K562 (cell line): ENCODE data around the gene DYNC1H1. TPM values are rescaled to one million over a fixed set of nuclear protein-coding genes. Genes with fewer than 3 reads are reported as not detected.

Source experiments
- ATAC-seq: fragments of 200-7000 bp; cut with Tn5 transposase; 3 replicates; pipeline ENCODE4 v1.9.1; 2020; ENCODE audit warnings: moderate library complexity
- BruUV-seq: library from RNA; stranded (reverse); fragments of 400-500 nt; replicated peaks from 2 replicates; lab custom pipeline; 2021; lab: Mats Ljungman, UMichigan
- CTCF ChIA-PET: fragments of 300-600 bp; formaldehyde crosslinking; extraction: SDS; loops from one replicate; lab custom pipeline; 2021; ENCODE audit warnings: low intra/inter-chr PET ratio; lab: Yijun Ruan, JAX
- POLR2A ChIA-PET: fragments of 300-600, 350-650 bp; sonication (Branson Sonifier 250); formaldehyde crosslinking; extraction: SDS; loops from one replicate; lab custom pipeline; 2021; ENCODE audit warnings: antibody characterized with exemption, inconsistent platforms; lab: Yijun Ruan, JAX
- DNase-seq, 4 experiments: peaks; one replicate each; pipeline versions ENCODE4 v3.0.0 to v3.0.0-alpha.2; 2011 to 2018; ENCODE audit warnings: low spot score in 3 of 4, mixed read lengths in 3 of 4; ENCODE audit errors: extremely low read depth in 1 of 4
- FAIRE-seq: peaks from 2 replicates; lab custom pipeline; 2011; peaks lifted over from hg19 to GRCh38; lab: Jason Lieb, UNC
- H2AFZ ChIP-seq: 2 replicates; pipeline ENCODE4 v1.6.0; 2011; ENCODE audit warnings: low read depth, low read length, control low read depth, inconsistent platforms
- H3K27ac ChIP-seq: fragments of 200-600 bp; 3 replicates; pipeline ENCODE4 v1.8.0; 2011; ENCODE audit warnings: low read depth, mild to moderate bottlenecking, control low read depth, inconsistent platforms, low read length, moderate library complexity, mixed read lengths; ENCODE audit errors: extremely low read depth
- H3K27me3 ChIP-seq, 2 experiments: fragments of 300-600 bp in 1 of 2; 2 replicates in 1 of 2; 3 replicates in 1 of 2; pipeline versions ENCODE4 v1.6.0 to v1.8.0; 2011; ENCODE audit warnings: inconsistent platforms in 2 of 2, low read length in 2 of 2, mild to moderate bottlenecking in 1 of 2, mixed read lengths in 1 of 2, moderate library complexity in 1 of 2; ENCODE audit not compliant: control insufficient read depth in 2 of 2, insufficient read depth in 2 of 2
- H3K36me3 ChIP-seq: fragments of 300-600 bp; 3 replicates; pipeline ENCODE4 v1.8.0; 2011; ENCODE audit warnings: mild to moderate bottlenecking, low read length, inconsistent platforms; ENCODE audit not compliant: control insufficient read depth, insufficient read depth
- H3K4me1 ChIP-seq, 2 experiments: fragments of 200-600 bp in 1 of 2; replicated peaks in 1 of 2; 2 replicates in 1 of 2; 3 replicates in 1 of 2; pipeline versions ENCODE4 v1.5.1 to v1.8.0; 2011; ENCODE audit warnings: inconsistent platforms in 2 of 2, low read length in 2 of 2, mild to moderate bottlenecking in 1 of 2, mixed read lengths in 1 of 2, moderate library complexity in 1 of 2; ENCODE audit not compliant: control insufficient read depth in 2 of 2, insufficient read depth in 2 of 2
- H3K4me2 ChIP-seq: 2 replicates; pipeline ENCODE4 v1.6.1; 2011; ENCODE audit warnings: low read length, control low read depth, inconsistent platforms, mixed read lengths; ENCODE audit not compliant: insufficient read depth
- H3K4me3 ChIP-seq: fragments of 200-600 bp; sonication (generic), shearing (Covaris generic); 2 replicates; pipeline ENCODE4 v1.5.1; 2016; ENCODE audit warnings: control low read depth, inconsistent platforms
- H3K79me2 ChIP-seq: fragments of 200-600 bp; 3 replicates; pipeline ENCODE4 v1.8.0; 2011; ENCODE audit warnings: low read length, inconsistent platforms; ENCODE audit not compliant: control insufficient read depth, insufficient read depth
- H3K9ac ChIP-seq, 2 experiments: 2 replicates each; pipeline versions ENCODE4 v1.6.0 to v1.6.1; 2011; ENCODE audit warnings: low read depth in 2 of 2, low read length in 2 of 2, control low read depth in 1 of 2, inconsistent platforms in 1 of 2, mild to moderate bottlenecking in 1 of 2, mixed read lengths in 1 of 2; ENCODE audit not compliant: insufficient read depth in 1 of 2
- H3K9me1 ChIP-seq: one replicate; pipeline ENCODE4 v1.6.0; 2011; ENCODE audit warnings: inconsistent platforms, mild to moderate bottlenecking, low read length, moderate library complexity; ENCODE audit not compliant: control insufficient read depth, insufficient read depth
- H3K9me3 ChIP-seq: replicated peaks from 2 replicates; pipeline ENCODE4 v1.5.1; 2011; ENCODE audit warnings: low read depth, low read length, inconsistent platforms; ENCODE audit not compliant: control insufficient read depth, insufficient read depth
- H4K20me1 ChIP-seq: replicated peaks from 2 replicates; pipeline ENCODE4 v1.6.1; 2011; ENCODE audit warnings: low read length, inconsistent platforms, mixed read lengths; ENCODE audit not compliant: control insufficient read depth, insufficient read depth
- ELF4 ChIP-seq: fragments of 450-650 bp; formaldehyde crosslinking; IDR thresholded peaks from 2 replicates; pipeline ENCODE4 v1.4.0; 2022; ENCODE audit warnings: missing genetic modification characterization
- ELK3 ChIP-seq: fragments of 450-650 bp; formaldehyde crosslinking; IDR thresholded peaks from 2 replicates; pipeline ENCODE4 v1.4.0; 2020; ENCODE audit warnings: mild to moderate bottlenecking
- FOXM1 ChIP-seq, 2 experiments: fragments of 450-650 bp in 1 of 2; sonication (generic) in 1 of 2; formaldehyde crosslinking in 1 of 2; IDR thresholded peaks; 2 replicates each; pipeline versions ENCODE4 v1.6.1 to v1.9.0; 2017 to 2022; ENCODE audit warnings: low read depth in 2 of 2, mild to moderate bottlenecking in 2 of 2, missing genetic modification reagents in 1 of 2, moderate library complexity in 1 of 2
- HDAC8 ChIP-seq: fragments of 450-650 bp; IDR thresholded peaks from 2 replicates; pipeline ENCODE4 v1.6.1; 2016; ENCODE audit warnings: mild to moderate bottlenecking, missing genetic modification characterization, moderate library complexity, missing compliant biosample characterization
- IRF2 ChIP-seq: sonication (generic); formaldehyde crosslinking; IDR thresholded peaks from 2 replicates; pipeline ENCODE4 v1.8.1; 2022; ENCODE audit warnings: mild to moderate bottlenecking, missing genetic modification reagents
- MAX ChIP-seq: sonication (generic); formaldehyde crosslinking; IDR thresholded peaks from 2 replicates; pipeline ENCODE4 v1.9.0; 2022; ENCODE audit warnings: mild to moderate bottlenecking, missing genetic modification reagents
- NRF1 ChIP-seq, 2 experiments: fragments of 450-650 bp; IDR thresholded peaks in 1 of 2; conservative IDR thresholded peaks in 1 of 2; 2 replicates each; pipeline ENCODE4 v1.6.1; 2014; ENCODE audit warnings: mild to moderate bottlenecking in 2 of 2
- SREBF1 ChIP-seq: fragments of 150-350 bp; IDR thresholded peaks from 2 replicates; pipeline ENCODE4 v1.6.1; 2014; ENCODE audit warnings: antibody characterized with exemption, low read depth, low read length, borderline replicate concordance
- ZNF408 ChIP-seq: fragments of 250-450 bp; sonication (Bioruptor Pico); IDR thresholded peaks from 2 replicates; pipeline ENCODE4 v1.4.0; 2020; ENCODE audit warnings: low read depth, mild to moderate bottlenecking, moderate library complexity
- WGBS: fragments of 100-300 bp; shearing (Covaris generic); methylation state at CpG from one replicate; pipeline ENCODE4 v1.1.6; 2016; ENCODE audit warnings: low coverage, mixed read lengths; ENCODE audit not compliant: insufficient coverage; ENCODE audit errors: missing lambda C conversion rate; 5-methylcytosine and 5-hydroxymethylcytosine counted together
- in situ Hi-C: fragments of 300-500 bp; cut with MboI; formaldehyde crosslinking; loops from 4 replicates; pipeline ENCODE4 v1.15.0; 2018; ENCODE audit warnings: inconsistent platforms, mixed read lengths
- intact Hi-C: fragments of 100-400 bp; cut with micrococcal nuclease; formaldehyde crosslinking; loops from 2 replicates; pipeline ENCODE4 v1.14.2; 2022
- polyA plus RNA-seq, 8 experiments: library from polyadenylated mRNA; depleted of rRNA in 4 of 8; stranded (reverse) in 5 of 8; unstranded in 3 of 8; fragments of >200 nt; fragmentation: Nextera tagmentation in 2 of 8; fragmentation: Illumina TruSeq in 1 of 8; extraction: Ambion mirVana in 2 of 8; extraction: Trizol in 1 of 8; gene quantifications; 2 replicates each; pipeline versions ENCODE4 v1.2.1 to v1.2.3, GENCODE V29; 2011 to 2014; ENCODE audit warnings: inconsistent platforms in 1 of 8, missing spikeins in 1 of 8
- total RNA-seq, 7 experiments: library from RNA; depleted of rRNA in 6 of 7; stranded (reverse); fragments of >200 nt in 6 of 7; fragmentation: Illumina TruSeq in 2 of 7; extraction: Trizol in 2 of 7; gene quantifications; 2 replicates each; pipeline versions ENCODE4 v1.2.1 to v1.2.3, GENCODE V29; 2011 to 2021; ENCODE audit warnings: low replicate concordance in 1 of 7

The DYNC1H1 gene
- total and polyA plus RNA-seq, 9 of the 15 experiments (the other 6 are each of a cell fraction or from before 2014, with no cell fraction given) = 31.9 to 335 (median 115) TPM

GRCh38 chr14:101954501-101954900 is 9.9 kb upstream of the DYNC1H1 start:
- 36% methylated on average over 2 of the region's 6 CpGs for WGBS
- Histone ChIP-seq H3K4me2 (no peak overlapping the region), H3K9me1 (no peaks in the 10 kb centered on the region), H3K4me1 (peaks cover 8 to 18% of the 10 kb centered on the region in 2 experiments; a peak in 4 of 5 replicates), H3K27me3 (no peaks in the 10 kb centered on the region), H4K20me1 (no peaks in the 10 kb centered on the region), H3K9me3 (no peaks in the 10 kb centered on the region), H2AFZ (no peak overlapping the region), H3K36me3 (no peaks in the 10 kb centered on the region), H3K9ac (no peak overlapping the region), H3K27ac (no peak overlapping the region), H3K4me3 (no peak overlapping the region), H3K79me2 (peaks cover under 1% of the 10 kb centered on the region; the same call in 2 of the 3 replicates)
- intact Hi-C loops = no loop called here
- FAIRE-seq (no peak), DNase-seq (no peak), ATAC-seq (no peak)
- POLR2A ChIA-PET = interaction anchor here (0.8 to 1.3 kb wide), 2 partner anchors 9 to 26 kb away, joined by 3 read pairs; no protein-coding TSS in a partner anchor
- TF ChIP-seq ZNF408 (CRISPR knock-in tag) (no peak), ELK3 (CRISPR knock-in tag) (no peak), HDAC8 (tag) (no peak), SREBF1 (no peak), IRF2 (no peak), MAX (no peak), FOXM1 (IDR thresholded peaks at IDR 0.05; ENCODE audit: low read depth) (no peak), FOXM1 (CRISPR knock-in tag; IDR thresholded peaks at IDR 0.05; ENCODE audit: low read depth) (no peak), NRF1 (conservative IDR thresholded peaks at IDR 0.05 in 1 of 2, IDR thresholded peaks at IDR 0.05 in 1 of 2) (no peak), ELF4 (no peak)
- CTCF ChIA-PET = no interaction called here
- in situ Hi-C loops = no loop called here
- BruUV-seq = no TSS peak
